Measurements from ENCODE around the gene CMTM5.

GRCh38 chr14:23385244-23385641, 8.4 kb downstream of the CMTM5 start:
- TF ChIP-seq CTCF (IDR thresholded peaks at IDR 0.05) (no peak), POLR2A (IDR thresholded peaks at IDR 0.05) (no peak)
